ENCODE data around the gene EPX.

Gene EPX

GRCh38 chr17:58224315-58224714, 31.8 kb downstream of the EPX start:
- DNase-seq (ENCODE audit: low spot score): no peak
- Histone ChIP-seq H3K27ac (replicated peaks; ENCODE audit: low read length) (no peak overlapping the region), H2AK5ac (ENCODE audit: low read depth, low read length) (no peak overlapping the region), H3K27me3 (ENCODE audit: control insufficient read depth in 3 of 3, insufficient read depth in 3 of 3, low read depth in 1 of 3, low read length in 3 of 3) (peaks cover 0 to 16% (median 0%) of the 10 kb centered on the region in 3 experiments), H2AFZ (ENCODE audit: low read length) (no peak overlapping the region), H3K14ac (ENCODE audit: low read length) (no peak overlapping the region), H3K4ac (ENCODE audit: low read length) (no peak overlapping the region), H2BK120ac (ENCODE audit: low read depth, low read length) (no peak overlapping the region), H2BK15ac (ENCODE audit: low read length) (no peak overlapping the region), H4K8ac (ENCODE audit: low read depth, low read length) (no peak overlapping the region), H3K9ac (ENCODE audit: low read depth, low read length, poor library complexity) (no peak overlapping the region), H3K79me1 (ENCODE audit: low read depth, low read length) (no peaks in the 10 kb centered on the region), H4K91ac (ENCODE audit: low read depth, low read length, poor library complexity) (no peak overlapping the region), H3K4me3 (ENCODE audit: low read length in 2 of 2) (no peak overlapping the region), H3K36me3 (replicated peaks in 1 of 2; ENCODE audit: control insufficient read depth in 2 of 2, insufficient read depth in 2 of 2, low read length in 2 of 2) (no peaks in the 10 kb centered on the region), H3K4me1 (ENCODE audit: control insufficient read depth in 2 of 2, insufficient read depth in 1 of 2, low read depth in 1 of 2, low read length in 2 of 2) (peaks cover 0 to 9% of the 10 kb centered on the region in 2 donors), H2BK12ac (ENCODE audit: low read length) (no peak overlapping the region), H3K4me2 (ENCODE audit: insufficient read depth, low read length, poor library complexity, severe bottlenecking) (no peak overlapping the region), H2BK5ac (ENCODE audit: low read length) (no peak overlapping the region), H3K18ac (ENCODE audit: low read length) (no peak overlapping the region), H3K9me3 (replicated peaks in 1 of 2; ENCODE audit: control insufficient read depth in 2 of 2, insufficient read depth in 1 of 2, low read depth in 1 of 2, low read length in 2 of 2) (peaks cover 0 to 1% of the 10 kb centered on the region in 2 donors), H3K23ac (ENCODE audit: low read depth, low read length, poor library complexity) (no peak overlapping the region)
- no CpG with 5 or more reads among the region's 1 CpG for WGBS, 2 donors (ENCODE audit: extremely low coverage in 2 of 2, insufficient read length in 2 of 2, insufficient replicate concordance in 1 of 2)

GRCh38 chr17:58227733-58228132, 35.2 kb downstream of the EPX start:
- Histone ChIP-seq H2BK120ac (ENCODE audit: low read depth, low read length) (no peak overlapping the region), H3K27me3 (ENCODE audit: control insufficient read depth in 3 of 3, insufficient read depth in 3 of 3, low read depth in 1 of 3, low read length in 3 of 3) (peaks cover 0 to 29% (median 0%) of the 10 kb centered on the region in 3 experiments), H3K4ac (ENCODE audit: low read length) (no peak overlapping the region), H2BK5ac (ENCODE audit: low read length) (no peak overlapping the region), H3K18ac (ENCODE audit: low read length) (no peak overlapping the region), H3K79me1 (ENCODE audit: low read depth, low read length) (no peaks in the 10 kb centered on the region), H3K4me3 (ENCODE audit: low read length in 2 of 2) (no peak overlapping the region), H4K91ac (ENCODE audit: low read depth, low read length, poor library complexity) (no peak overlapping the region), H2AK5ac (ENCODE audit: low read depth, low read length) (no peak overlapping the region), H3K14ac (ENCODE audit: low read length) (no peak overlapping the region), H2BK12ac (ENCODE audit: low read length) (no peak overlapping the region), H3K23ac (ENCODE audit: low read depth, low read length, poor library complexity) (no peak overlapping the region), H3K4me2 (ENCODE audit: insufficient read depth, low read length, poor library complexity, severe bottlenecking) (no peak overlapping the region), H4K8ac (ENCODE audit: low read depth, low read length) (no peak overlapping the region), H3K36me3 (replicated peaks in 1 of 2; ENCODE audit: control insufficient read depth in 2 of 2, insufficient read depth in 2 of 2, low read length in 2 of 2) (no peaks in the 10 kb centered on the region), H3K4me1 (ENCODE audit: control insufficient read depth in 2 of 2, insufficient read depth in 1 of 2, low read depth in 1 of 2, low read length in 2 of 2) (peaks cover 0 to 7% of the 10 kb centered on the region in 2 donors), H3K27ac (replicated peaks; ENCODE audit: low read length) (no peak overlapping the region), H3K9me3 (replicated peaks in 1 of 2; ENCODE audit: control insufficient read depth in 2 of 2, insufficient read depth in 1 of 2, low read depth in 1 of 2, low read length in 2 of 2) (peaks cover 0 to 1% of the 10 kb centered on the region in 2 donors), H2BK15ac (ENCODE audit: low read length) (no peak overlapping the region), H3K9ac (ENCODE audit: low read depth, low read length, poor library complexity) (no peak overlapping the region), H2AFZ (ENCODE audit: low read length) (no peak overlapping the region)
- no peak for DNase-seq (ENCODE audit: low spot score)
- no CpG with 5 or more reads among the region's 3 CpGs for WGBS, 2 donors (ENCODE audit: extremely low coverage in 2 of 2, insufficient read length in 2 of 2, insufficient replicate concordance in 1 of 2)

GRCh38 chr17:58228679-58229078, 36.2 kb downstream of the EPX start:
- Histone ChIP-seq H2BK12ac (ENCODE audit: low read length) (no peak overlapping the region), H2AFZ (ENCODE audit: low read length) (no peak overlapping the region), H3K18ac (ENCODE audit: low read length) (no peak overlapping the region), H2BK5ac (ENCODE audit: low read length) (no peak overlapping the region), H3K36me3 (replicated peaks in 1 of 2; ENCODE audit: control insufficient read depth in 2 of 2, insufficient read depth in 2 of 2, low read length in 2 of 2) (no peaks in the 10 kb centered on the region), H3K27me3 (ENCODE audit: control insufficient read depth in 3 of 3, insufficient read depth in 3 of 3, low read depth in 1 of 3, low read length in 3 of 3) (peaks cover 0 to 32% (median 0%) of the 10 kb centered on the region in 3 experiments), H4K8ac (ENCODE audit: low read depth, low read length) (no peak overlapping the region), H3K79me1 (ENCODE audit: low read depth, low read length) (no peaks in the 10 kb centered on the region), H3K4me3 (ENCODE audit: low read length in 2 of 2) (no peak overlapping the region), H3K14ac (ENCODE audit: low read length) (no peak overlapping the region), H3K27ac (replicated peaks; ENCODE audit: low read length) (no peak overlapping the region), H2BK15ac (ENCODE audit: low read length) (no peak overlapping the region), H2BK120ac (ENCODE audit: low read depth, low read length) (no peak overlapping the region), H3K23ac (ENCODE audit: low read depth, low read length, poor library complexity) (peak overlapping the region; percentile 22), H3K4ac (ENCODE audit: low read length) (no peak overlapping the region), H2AK5ac (ENCODE audit: low read depth, low read length) (no peak overlapping the region), H4K91ac (ENCODE audit: low read depth, low read length, poor library complexity) (no peak overlapping the region), H3K9ac (ENCODE audit: low read depth, low read length, poor library complexity) (no peak overlapping the region), H3K4me1 (ENCODE audit: control insufficient read depth in 2 of 2, insufficient read depth in 1 of 2, low read depth in 1 of 2, low read length in 2 of 2) (peaks cover 0 to 9% of the 10 kb centered on the region in 2 donors), H3K4me2 (ENCODE audit: insufficient read depth, low read length, poor library complexity, severe bottlenecking) (no peak overlapping the region), H3K9me3 (replicated peaks in 1 of 2; ENCODE audit: control insufficient read depth in 2 of 2, insufficient read depth in 1 of 2, low read depth in 1 of 2, low read length in 2 of 2) (peaks cover 0 to 1% of the 10 kb centered on the region in 2 donors)
- WGBS, 2 donors (ENCODE audit: extremely low coverage in 2 of 2, insufficient read length in 2 of 2, insufficient replicate concordance in 1 of 2): no CpG with 5 or more reads among the region's 3 CpGs
- no peak for DNase-seq (ENCODE audit: low spot score)

- no peak for DNase-seq (ENCODE audit: low spot score)
- H3K23ac ChIP-seq (ENCODE audit: low read depth, low read length, poor library complexity): no peak overlapping the region
- H3K9ac ChIP-seq (ENCODE audit: low read depth, low read length, poor library complexity): no peak overlapping the region
- H3K27ac ChIP-seq (replicated peaks; ENCODE audit: low read length): no peak overlapping the region
- no peak overlapping the region for H2BK120ac ChIP-seq (ENCODE audit: low read depth, low read length)
- no CpG with 5 or more reads among the region's 1 CpG for WGBS, 2 donors (ENCODE audit: extremely low coverage in 2 of 2, insufficient read length in 2 of 2, insufficient replicate concordance in 1 of 2)
- H3K14ac ChIP-seq (ENCODE audit: low read length): no peak overlapping the region
- peak overlapping the region; percentile 5 for H2AFZ ChIP-seq (ENCODE audit: low read length)
- no peak overlapping the region for H2BK12ac ChIP-seq (ENCODE audit: low read length)
- no peaks in the 10 kb centered on the region for H3K79me1 ChIP-seq (ENCODE audit: low read depth, low read length)
- no peak overlapping the region for H3K4me2 ChIP-seq (ENCODE audit: insufficient read depth, low read length, poor library complexity, severe bottlenecking)
- H2BK5ac ChIP-seq (ENCODE audit: low read length): no peak overlapping the region
- H4K8ac ChIP-seq (ENCODE audit: low read depth, low read length): no peak overlapping the region
- H2BK15ac ChIP-seq (ENCODE audit: low read length): no peak overlapping the region
- no peak overlapping the region for H3K4me3 ChIP-seq (ENCODE audit: low read length in 2 of 2)
- no peaks in the 10 kb centered on the region for H3K36me3 ChIP-seq (replicated peaks in 1 of 2; ENCODE audit: control insufficient read depth in 2 of 2, insufficient read depth in 2 of 2, low read length in 2 of 2)
- peaks cover 0 to 33% (median 0%) of the 10 kb centered on the region in 3 experiments for H3K27me3 ChIP-seq (ENCODE audit: control insufficient read depth in 3 of 3, insufficient read depth in 3 of 3, low read depth in 1 of 3, low read length in 3 of 3)
- H3K4ac ChIP-seq (ENCODE audit: low read length): no peak overlapping the region
- no peak overlapping the region for H2AK5ac ChIP-seq (ENCODE audit: low read depth, low read length)
- no peak overlapping the region for H4K91ac ChIP-seq (ENCODE audit: low read depth, low read length, poor library complexity)
- H3K9me3 ChIP-seq (replicated peaks in 1 of 2; ENCODE audit: control insufficient read depth in 2 of 2, insufficient read depth in 1 of 2, low read depth in 1 of 2, low read length in 2 of 2): peaks cover 0 to 1% of the 10 kb centered on the region in 2 donors
- peaks cover 0 to 9% of the 10 kb centered on the region in 2 donors for H3K4me1 ChIP-seq (ENCODE audit: control insufficient read depth in 2 of 2, insufficient read depth in 1 of 2, low read depth in 1 of 2, low read length in 2 of 2)
- H3K18ac ChIP-seq (ENCODE audit: low read length): no peak overlapping the region
These were observed 36.9 kb downstream of the EPX start for GRCh38 chr17:58229384-58229783.
